ENCODE measurements around the gene GPC6.
A peak's percentile ranks its signal among the peaks of the same experiment; 100 is the strongest.
"Not testable (repeated sequence)": the region's sequence is repeated elsewhere in the genome, so short reads cannot be mapped to it uniquely, and the experiment has no call there.

Gene GPC6

GRCh38 chr13:94259984-94260383, 1033.4 kb downstream of the GPC6 start:
- Histone ChIP-seq H3K27ac (no peak overlapping the region), H3K4me3 (no peak overlapping the region)

GRCh38 chr13:94261163-94261562, 1034.6 kb downstream of the GPC6 start:
- Histone ChIP-seq H3K4me3 (no peak overlapping the region), H3K27ac (no peak overlapping the region)

DNA sequence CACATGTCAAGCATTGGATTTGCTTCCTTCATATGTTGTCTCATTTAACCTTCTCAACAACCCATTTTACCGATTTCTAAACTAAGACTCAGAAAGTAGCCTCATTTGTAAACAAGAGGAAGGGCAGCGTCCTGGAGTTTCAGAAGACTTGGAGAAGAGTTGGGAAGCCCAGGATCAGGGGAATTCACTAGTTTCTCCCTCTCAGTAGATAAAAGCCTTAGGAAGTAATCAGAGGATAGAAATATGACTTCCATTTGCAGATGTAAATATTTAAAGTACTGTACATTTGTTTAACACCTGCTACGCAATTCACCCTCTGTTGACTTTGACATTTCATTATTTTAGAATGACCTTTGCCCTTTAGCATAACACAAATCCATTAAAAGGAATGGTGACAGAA, 1036.4 kb downstream of the GPC6 start:
- Histone ChIP-seq H3K4me3 (no peak overlapping the region), H3K27ac (no peak overlapping the region)

DNA sequence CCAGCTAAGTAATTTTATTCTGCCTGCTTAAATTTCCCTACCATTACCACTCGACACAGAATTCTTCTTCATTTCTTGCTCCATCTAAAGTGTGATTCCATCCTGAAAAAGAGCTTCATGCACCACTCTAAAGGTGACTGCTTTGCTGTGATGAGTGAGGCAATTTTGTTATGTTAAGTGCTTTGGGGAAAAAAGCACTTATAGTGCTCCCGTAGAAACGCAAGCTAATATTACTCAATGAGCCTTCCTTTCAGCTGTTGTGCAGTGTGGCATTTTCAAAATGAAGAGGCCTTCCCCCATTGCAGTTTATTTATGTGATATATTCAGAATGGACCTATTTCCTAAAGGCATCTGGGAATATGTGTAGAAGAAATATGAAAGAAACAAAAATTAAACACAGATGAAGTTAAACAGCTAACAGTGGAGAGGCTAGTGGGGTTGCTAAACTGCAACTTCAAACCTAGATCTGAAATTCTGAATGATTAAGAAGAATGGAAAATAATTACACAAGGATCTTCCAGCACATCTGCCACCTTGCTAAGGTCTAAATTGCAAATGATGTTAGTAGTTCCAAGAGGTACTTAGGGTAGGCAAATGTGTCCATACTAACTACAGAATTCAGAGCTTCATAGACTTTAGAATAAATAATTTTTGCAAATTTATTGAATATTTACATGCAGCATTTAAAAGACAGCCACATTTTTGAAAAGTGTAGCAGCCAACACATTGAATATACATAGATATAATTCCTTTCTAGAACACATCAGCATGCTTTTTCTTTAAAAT, 1041.2 kb downstream of the GPC6 start:
- H3K27ac ChIP-seq: no peak overlapping the region
- H3K4me3 ChIP-seq: no peak overlapping the region

DNA sequence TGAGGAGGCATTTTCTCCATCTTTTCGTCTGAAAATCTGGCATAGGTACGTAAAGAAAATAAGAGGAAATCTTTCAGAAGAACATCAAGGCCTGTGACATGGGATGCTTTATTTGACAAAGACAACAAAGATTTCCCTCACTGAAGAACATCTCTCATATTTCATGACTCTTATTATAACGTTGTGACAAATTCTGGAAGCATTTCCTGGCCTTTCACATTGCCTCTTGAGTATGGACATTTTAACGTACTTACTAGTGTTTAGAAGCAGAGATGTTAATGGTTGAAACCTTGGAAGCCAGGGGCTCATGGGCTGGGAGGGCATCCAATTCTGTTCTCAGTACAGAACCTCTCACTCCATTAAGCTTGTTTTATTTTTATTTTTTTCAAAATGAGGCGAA, 1042.1 kb downstream of the GPC6 start:
- Histone ChIP-seq H3K4me3 (no peak overlapping the region), H3K27ac (no peak overlapping the region)

- H3K27ac ChIP-seq: no peak overlapping the region
- no peak overlapping the region for H3K4me3 ChIP-seq
These were observed 1043.0 kb downstream of the GPC6 start for GRCh38 chr13:94269557-94269956.

GRCh38 chr13:94270556-94270955, 1043.9 kb downstream of the GPC6 start:
- no peak overlapping the region for H3K4me3 ChIP-seq
- H3K27ac ChIP-seq: no peak overlapping the region

DNA sequence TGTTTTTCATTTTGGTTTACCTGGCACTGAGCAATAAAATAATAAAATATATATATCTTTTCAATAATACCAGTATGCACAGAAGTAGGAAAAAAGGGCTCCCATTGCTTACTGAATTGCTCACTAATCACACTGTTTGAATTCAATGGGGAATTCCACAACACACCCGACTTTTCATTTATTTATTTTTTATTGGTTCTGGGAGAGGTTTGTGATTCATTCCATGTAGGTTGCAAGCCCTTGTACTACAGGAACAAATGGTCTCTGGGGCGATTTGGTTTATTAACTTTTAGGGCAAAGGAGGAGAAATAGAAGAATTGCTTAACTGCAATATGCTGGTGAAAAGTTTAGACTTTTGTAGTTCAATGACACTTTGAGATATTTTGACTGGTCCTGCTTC, 1045.4 kb downstream of the GPC6 start:
- Histone ChIP-seq H3K27ac (no peak overlapping the region), H3K4me3 (no peak overlapping the region)

- Histone ChIP-seq H3K4me3 (no peak overlapping the region), H3K27ac (no peak overlapping the region)
These were observed 1053.7 kb downstream of the GPC6 start for GRCh38 chr13:94280349-94280748.

DNA sequence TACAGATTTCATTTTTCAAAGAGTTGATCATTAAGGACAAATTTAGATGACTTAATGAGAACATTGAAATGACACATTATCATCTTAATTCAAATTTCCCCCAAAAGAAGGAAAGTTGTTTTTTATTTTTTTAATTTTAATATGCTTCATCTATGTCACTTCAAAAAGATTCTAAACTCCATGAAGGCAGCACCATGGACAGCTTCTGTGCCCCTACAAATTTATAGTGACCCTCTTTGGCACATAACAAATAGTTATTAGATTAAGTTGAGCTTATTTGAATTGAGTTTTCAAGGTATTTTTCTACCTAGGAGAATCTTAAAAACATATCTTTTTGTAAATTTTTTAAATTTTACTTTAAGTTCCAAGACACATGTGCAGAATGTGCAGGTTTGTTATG, 1054.2 kb downstream of the GPC6 start:
- H3K27ac ChIP-seq: no peak overlapping the region
- H3K4me3 ChIP-seq: no peak overlapping the region

DNA sequence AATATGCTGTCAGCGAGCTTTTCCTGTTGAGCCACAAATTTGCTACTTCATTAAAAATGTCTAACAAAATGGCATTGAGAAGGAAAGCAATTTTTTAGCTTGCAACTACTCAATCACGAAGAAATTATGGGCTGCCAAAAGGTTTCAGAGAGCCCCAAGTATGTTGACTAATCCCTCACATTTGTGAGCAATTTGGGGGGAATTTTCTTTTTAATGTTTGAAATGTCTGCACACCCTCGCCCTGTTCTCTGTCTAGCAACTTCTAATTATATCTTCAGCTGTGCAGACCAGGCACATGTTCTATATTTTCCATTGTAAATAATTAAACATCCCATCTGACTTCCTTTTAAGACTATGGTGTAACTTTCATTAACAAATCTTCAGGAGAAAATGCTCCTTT, 1060.0 kb downstream of the GPC6 start:
- H3K4me3 ChIP-seq: no peak overlapping the region
- H3K27ac ChIP-seq: no peak overlapping the region

- Histone ChIP-seq H3K27ac (no peak overlapping the region), H3K4me3 (no peak overlapping the region)
These were observed 1065.2 kb downstream of the GPC6 start for GRCh38 chr13:94291631-94292322.

GRCh38 chr13:94292323-94292640, 1065.7 kb downstream of the GPC6 start:
- H3K27ac ChIP-seq: no peak overlapping the region
- H3K4me3 ChIP-seq: no peak overlapping the region

DNA sequence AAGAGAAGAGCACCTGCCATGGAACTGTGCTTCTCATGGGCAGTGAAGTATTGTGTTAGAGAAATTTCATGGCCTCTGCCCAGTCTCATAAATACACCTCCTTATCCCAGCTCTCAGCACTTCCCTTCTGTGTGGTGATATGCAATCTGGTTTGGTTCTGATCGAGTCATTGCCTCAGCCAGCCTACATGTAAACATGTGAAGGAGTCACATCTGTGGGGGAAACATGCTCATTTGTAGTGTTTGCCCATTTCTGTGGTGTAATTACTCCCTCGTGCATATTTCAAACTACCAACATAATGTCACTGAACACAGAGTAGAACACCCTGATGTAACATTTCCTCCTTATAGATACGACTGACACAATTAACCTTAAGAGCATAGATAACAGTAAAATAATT, 1069.9 kb downstream of the GPC6 start:
- H3K4me3 ChIP-seq: no peak overlapping the region
- no peak overlapping the region for H3K27ac ChIP-seq

- H3K27ac ChIP-seq: no peak overlapping the region
These were observed 1071.7 kb downstream of the GPC6 start for GRCh38 chr13:94298346-94298745.

GRCh38 chr13:94300401-94300800, 1073.8 kb downstream of the GPC6 start:
- Histone ChIP-seq H3K4me3 (no peak overlapping the region), H3K27ac (no peak overlapping the region)

More at GRCh38 chr13:94298346-94298745, 1071.7 kb downstream of the GPC6 start:
- H3K4me3 ChIP-seq: no peak overlapping the region

- H3K4me3 ChIP-seq: no peak overlapping the region
- H3K27ac ChIP-seq: no peak overlapping the region
These were observed 1074.9 kb downstream of the GPC6 start for GRCh38 chr13:94301487-94301886.

DNA sequence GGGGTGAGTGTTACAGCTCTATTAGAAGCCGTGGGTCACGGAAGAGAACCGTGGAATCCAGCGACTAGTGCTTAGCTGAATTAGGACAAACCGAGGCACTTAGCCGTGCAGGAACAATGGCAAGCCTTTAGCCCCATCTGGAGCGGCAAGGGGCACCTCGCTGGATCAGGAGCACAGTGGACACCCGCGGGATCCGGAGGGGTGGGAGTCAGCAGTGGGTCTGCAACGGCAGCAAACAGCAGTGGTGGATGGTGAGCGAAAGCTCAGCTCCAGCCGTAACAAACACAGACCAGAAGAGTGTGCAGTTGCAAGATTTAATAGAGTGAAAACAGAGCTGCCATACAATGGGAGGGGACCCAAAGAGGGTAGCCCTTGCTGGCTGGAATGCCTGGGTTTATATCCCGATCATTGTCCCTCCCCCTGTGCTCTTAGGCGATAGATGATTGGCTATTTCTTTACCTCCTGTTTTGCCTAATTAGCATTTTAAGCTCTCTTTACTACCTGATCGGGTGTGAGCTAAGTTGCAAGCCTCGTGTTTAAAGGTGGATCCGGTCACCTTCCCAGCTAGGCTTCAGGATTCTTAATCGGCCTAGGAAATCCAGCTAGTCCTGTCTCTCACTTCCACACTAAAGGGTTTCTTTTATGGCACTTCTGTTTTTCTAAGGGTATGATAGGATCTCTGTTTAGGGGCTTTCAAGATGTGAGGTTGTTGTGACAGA, 1076.4 kb downstream of the GPC6 start:
- H3K4me3 ChIP-seq: not testable (repeated sequence)

DNA sequence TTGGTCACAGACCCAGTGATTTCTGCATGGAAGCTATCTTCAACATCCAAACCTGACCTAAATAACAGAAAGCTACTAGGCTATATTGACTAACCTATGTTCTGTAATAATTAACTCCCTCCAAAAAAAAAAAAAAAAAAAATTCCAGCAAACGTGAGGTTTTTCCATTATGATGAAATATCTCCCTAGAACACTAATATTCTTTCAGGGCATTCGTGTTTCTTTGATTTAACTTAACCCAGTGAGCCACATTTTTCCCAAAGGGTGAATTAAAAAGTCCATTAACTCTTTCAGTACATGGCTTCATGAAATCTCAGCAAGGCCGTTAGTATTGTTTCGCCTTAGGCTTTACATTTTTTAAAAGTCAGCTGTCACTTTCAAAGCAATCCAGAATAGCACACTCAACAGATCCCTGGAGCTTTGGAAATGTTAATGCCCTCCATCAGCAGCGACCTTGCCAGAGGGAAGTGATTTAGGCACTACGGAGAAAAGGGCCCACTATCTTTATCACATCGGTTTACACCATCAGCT, 1077.1 kb downstream of the GPC6 start:
- Histone ChIP-seq H3K4me3 (no peak overlapping the region), H3K27ac (no peak overlapping the region)

More for the DNA sequence above, 1076.4 kb downstream of the GPC6 start:
- not testable (repeated sequence) for H3K27ac ChIP-seq

- Histone ChIP-seq H3K27ac (peak overlapping the region in 2 of 21 experiments; percentile 43 to 46), H3K4me3 (no peak overlapping the region)
These were observed 1078.4 kb downstream of the GPC6 start for GRCh38 chr13:94305033-94305432.

- peak overlapping the region in 3 of 21 experiments; percentile 27 to 51 (median 43) for H3K27ac ChIP-seq
- no peak overlapping the region for H3K4me3 ChIP-seq
These were observed 1078.9 kb downstream of the GPC6 start for GRCh38 chr13:94305463-94305862.

Measured in skin epidermis (tissue), 12 donors.